Endothelial cell of umbilical vein (primary cell): ENCODE measurements around the gene TLX1. TPM values are rescaled to one million over a fixed set of nuclear protein-coding genes. Genes with fewer than 3 reads are reported as not detected.

ENCODE experiments used
- BruUV-seq: library from RNA; stranded (reverse); fragments of 400-500 nt; replicated peaks from 2 replicates; lab custom pipeline; 2021; lab: Mats Ljungman, UMichigan
- CTCF ChIA-PET: fragments of 300-600, 350-600 bp; sonication (Branson Sonifier 250); formaldehyde crosslinking; loops from one replicate; lab custom pipeline; 2021; ENCODE audit warnings: antibody characterized with exemption, inconsistent platforms; lab: Charles Lee
- POLR2A ChIA-PET: fragments of 300-600, 350-600 bp; sonication (Branson Sonifier 250); formaldehyde crosslinking; loops from one replicate; lab custom pipeline; 2021; ENCODE audit warnings: antibody characterized with exemption, inconsistent platforms; lab: Charles Lee
- DNase-seq: peaks from one replicate; pipeline ENCODE4 v3.0.0-alpha.2; 2011; ENCODE audit warnings: low read depth, low spot score
- FAIRE-seq: peaks from 2 replicates; lab custom pipeline; 2011; peaks lifted over from hg19 to GRCh38; lab: Jason Lieb, UNC
- H2AFZ ChIP-seq: 2 replicates; pipeline ENCODE4 v1.6.0; 2012; ENCODE audit warnings: low read depth, low read length, control low read depth, inconsistent platforms
- H3K27ac ChIP-seq: 2 replicates; pipeline ENCODE4 v1.5.1; 2011; ENCODE audit warnings: low read depth, mild to moderate bottlenecking, control low read depth, low read length, moderate library complexity; ENCODE audit not compliant: insufficient read depth
- H3K27me3 ChIP-seq, 2 experiments: 2 replicates each; pipeline versions ENCODE4 v1.6.0 to v1.6.1; 2011; ENCODE audit warnings: low read length in 2 of 2, mixed read lengths in 1 of 2; ENCODE audit not compliant: control insufficient read depth in 2 of 2, insufficient read depth in 2 of 2
- H3K36me3 ChIP-seq, 2 experiments: 2 replicates in 1 of 2; 3 replicates in 1 of 2; pipeline ENCODE4 v1.5.1; 2011; ENCODE audit warnings: low read length in 2 of 2, mild to moderate bottlenecking in 1 of 2, moderate library complexity in 1 of 2; ENCODE audit not compliant: control insufficient read depth in 2 of 2, insufficient read depth in 2 of 2; ENCODE audit errors: extremely low read depth in 1 of 2
- H3K4me1 ChIP-seq: 3 replicates; pipeline ENCODE4 v1.5.1; 2011; ENCODE audit warnings: mild to moderate bottlenecking, low read length; ENCODE audit not compliant: control insufficient read depth, insufficient read depth; ENCODE audit errors: extremely low read depth
- H3K4me2 ChIP-seq: 2 replicates; pipeline ENCODE4 v1.6.1; 2011; ENCODE audit warnings: low read length, control low read depth, mixed read lengths; ENCODE audit not compliant: insufficient read depth
- H3K4me3 ChIP-seq, 3 experiments: fragments of 200-600 bp in 1 of 3; sonication (generic), shearing (Covaris generic) in 1 of 3; replicated peaks in 1 of 3; 2 replicates each; pipeline ENCODE4 v1.5.1; 2011 to 2016; ENCODE audit warnings: control low read depth in 3 of 3, low read length in 3 of 3, mild to moderate bottlenecking in 2 of 3, inconsistent platforms in 1 of 3, low read depth in 1 of 3, moderate library complexity in 1 of 3; ENCODE audit not compliant: insufficient read depth in 1 of 3
- H3K79me2 ChIP-seq: 2 replicates; pipeline ENCODE4 v1.6.0; 2012; ENCODE audit warnings: low read length, inconsistent platforms; ENCODE audit not compliant: control insufficient read depth, insufficient read depth
- H3K9ac ChIP-seq: replicated peaks from 2 replicates; pipeline ENCODE3; 2011; ENCODE audit warnings: low read length, control low read depth; ENCODE audit not compliant: insufficient read depth; ENCODE audit errors: extremely low read depth
- H3K9me1 ChIP-seq: replicated peaks from 3 replicates; pipeline ENCODE4 v1.6.0; 2011; ENCODE audit warnings: mild to moderate bottlenecking, low read length; ENCODE audit not compliant: control insufficient read depth, insufficient read depth; ENCODE audit errors: extremely low read depth
- H3K9me3 ChIP-seq: replicated peaks from 2 replicates; pipeline ENCODE4 v1.5.1; 2012; ENCODE audit warnings: low read length, inconsistent platforms; ENCODE audit not compliant: control insufficient read depth, insufficient read depth
- H4K20me1 ChIP-seq: replicated peaks from 2 replicates; pipeline ENCODE3; 2011; ENCODE audit warnings: mild to moderate bottlenecking, low read length; ENCODE audit not compliant: control insufficient read depth, insufficient read depth; ENCODE audit errors: extremely low read depth
- EZH2 ChIP-seq: IDR thresholded peaks from 2 replicates; pipeline ENCODE4 v1.6.1; 2012; ENCODE audit warnings: borderline replicate concordance, low read depth, mild to moderate bottlenecking, moderate library complexity, low read length, inconsistent platforms; ENCODE audit not compliant: severe bottlenecking
- FOS ChIP-seq: IDR thresholded peaks from 2 replicates; pipeline ENCODE4 v1.6.1; 2011; ENCODE audit warnings: mild to moderate bottlenecking, low read length, moderate library complexity, borderline replicate concordance; ENCODE audit not compliant: insufficient read depth
- JUN ChIP-seq: IDR thresholded peaks from 2 replicates; pipeline ENCODE4 v1.6.1; 2011; ENCODE audit warnings: borderline replicate concordance, low read depth; ENCODE audit not compliant: insufficient read length, insufficient read depth
- dilution Hi-C: fragments of 300-500 bp; cut with MboI; formaldehyde crosslinking; loops from one replicate; pipeline ENCODE4 v1.15.0; 2019; ENCODE audit warnings: low sequenced_read_pairs; ENCODE audit not compliant: extremely low pct_ligation_motif_present
- intact Hi-C: fragments of 100-400 bp; cut with micrococcal nuclease; formaldehyde crosslinking; loops from one replicate; pipeline ENCODE4 v1.10.0; 2022
- polyA plus RNA-seq, 4 experiments: library from polyadenylated mRNA; depleted of rRNA in 3 of 4; stranded (reverse) in 3 of 4; unstranded in 1 of 4; fragments of >200 nt; gene quantifications; 2 replicates each; pipeline versions ENCODE4 v1.2.1 to v1.2.3, GENCODE V29; 2011 to 2012; ENCODE audit warnings: missing spikeins in 1 of 4
- total RNA-seq: library from RNA; stranded (reverse); gene quantifications from 2 replicates; pipeline ENCODE4 v1.2.3, GENCODE V29; 2021
- TF ChIP-seq, protein P1 (sequence below): IDR thresholded peaks from 2 replicates; pipeline ENCODE4 v1.6.1; 2011; ENCODE audit not compliant: insufficient read depth, insufficient read length
- TF ChIP-seq, protein P2 (sequence below), 2 donors: IDR thresholded peaks; 1 replicate in 1 of 2; 2 replicates in 1 of 2; pipeline ENCODE4 v1.5.1; 2011; ENCODE audit warnings: low read length in 2 of 2, mild to moderate bottlenecking in 2 of 2, moderate library complexity in 2 of 2, control low read depth in 1 of 2, inconsistent platforms in 1 of 2, low read depth in 1 of 2; ENCODE audit not compliant: insufficient read depth in 1 of 2; ENCODE audit errors: extremely low read depth in 1 of 2

TLX1 gene
- total and polyA plus RNA-seq, 2 donors (not counting 3 experiments of a cell fraction or from before 2014, with no cell fraction given) = not detected

DNA sequence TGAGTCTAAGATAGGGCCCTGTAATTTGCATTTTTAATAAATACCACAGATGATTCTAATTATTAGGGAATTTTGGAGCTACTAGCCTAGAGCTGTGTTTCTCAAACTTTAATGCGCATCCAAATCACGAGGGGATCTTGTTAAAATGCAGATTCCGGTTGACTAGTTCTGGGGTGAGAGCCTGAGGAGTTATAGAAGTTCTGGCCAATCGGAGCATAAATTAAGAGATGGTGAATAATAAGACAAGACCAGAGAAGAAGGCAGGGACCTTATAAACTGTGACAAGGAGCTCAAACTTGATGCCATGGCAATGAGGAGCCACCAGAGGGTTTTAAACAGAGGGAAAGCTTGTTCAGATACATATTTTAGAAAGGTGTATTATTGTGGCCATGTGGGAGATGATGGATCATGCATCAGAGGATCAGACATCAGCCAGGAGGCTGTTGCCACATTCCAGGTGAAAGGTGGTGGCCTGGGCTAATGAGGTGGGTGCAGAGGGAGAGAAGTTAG lies 29.7 kb upstream of the TLX1 start:
- no TSS peak for BruUV-seq
- ChIA-PET POLR2A (no interaction called here), CTCF (interaction anchor here (0.8 to 2.9 kb wide), 5 partner anchors 9 to 51 kb away, joined by 3 to 23 read pairs (median 6); no protein-coding TSS in a partner anchor)
- Histone ChIP-seq H3K27ac (no peak overlapping the region), H3K27me3 (peaks cover 3 to 16% of the 10 kb centered on the region in 2 experiments), H4K20me1 (no peaks in the 10 kb centered on the region), H3K4me1 (no peaks in the 10 kb centered on the region), H3K79me2 (no peaks in the 10 kb centered on the region), H2AFZ (no peak overlapping the region), H3K4me2 (no peak overlapping the region), H3K9ac (no peak overlapping the region), H3K4me3 (no peak overlapping the region), H3K36me3 (no peaks in the 10 kb centered on the region), H3K9me3 (no peaks in the 10 kb centered on the region), H3K9me1 (no peaks in the 10 kb centered on the region)
- FAIRE-seq (no peak), DNase-seq (no peak)
- TF ChIP-seq FOS = no peak
- TF ChIP-seq, protein P1, sequence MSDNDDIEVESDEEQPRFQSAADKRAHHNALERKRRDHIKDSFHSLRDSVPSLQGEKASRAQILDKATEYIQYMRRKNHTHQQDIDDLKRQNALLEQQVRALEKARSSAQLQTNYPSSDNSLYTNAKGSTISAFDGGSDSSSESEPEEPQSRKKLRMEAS = no peak
- TF ChIP-seq JUN = no peak
- TF ChIP-seq, protein P2, sequence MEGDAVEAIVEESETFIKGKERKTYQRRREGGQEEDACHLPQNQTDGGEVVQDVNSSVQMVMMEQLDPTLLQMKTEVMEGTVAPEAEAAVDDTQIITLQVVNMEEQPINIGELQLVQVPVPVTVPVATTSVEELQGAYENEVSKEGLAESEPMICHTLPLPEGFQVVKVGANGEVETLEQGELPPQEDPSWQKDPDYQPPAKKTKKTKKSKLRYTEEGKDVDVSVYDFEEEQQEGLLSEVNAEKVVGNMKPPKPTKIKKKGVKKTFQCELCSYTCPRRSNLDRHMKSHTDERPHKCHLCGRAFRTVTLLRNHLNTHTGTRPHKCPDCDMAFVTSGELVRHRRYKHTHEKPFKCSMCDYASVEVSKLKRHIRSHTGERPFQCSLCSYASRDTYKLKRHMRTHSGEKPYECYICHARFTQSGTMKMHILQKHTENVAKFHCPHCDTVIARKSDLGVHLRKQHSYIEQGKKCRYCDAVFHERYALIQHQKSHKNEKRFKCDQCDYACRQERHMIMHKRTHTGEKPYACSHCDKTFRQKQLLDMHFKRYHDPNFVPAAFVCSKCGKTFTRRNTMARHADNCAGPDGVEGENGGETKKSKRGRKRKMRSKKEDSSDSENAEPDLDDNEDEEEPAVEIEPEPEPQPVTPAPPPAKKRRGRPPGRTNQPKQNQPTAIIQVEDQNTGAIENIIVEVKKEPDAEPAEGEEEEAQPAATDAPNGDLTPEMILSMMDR (IDR thresholded peaks at IDR 0.05; ENCODE audit: extremely low read depth in 1 of 2, insufficient read depth in 1 of 2, low read depth in 1 of 2, low read length in 2 of 2) = no peak
- TF ChIP-seq EZH2 = no peak
- intact Hi-C loops = no loop called here
- dilution Hi-C loops = no loop called here
